HG02588 (cell line): ENCODE measurements around the gene ELMO1.

ENCODE experiments used
- ATAC-seq: cut with Tn5 transposase; IDR thresholded peaks from one replicate; pipeline ENCODE4 v1.9.1; 2021; ENCODE audit warnings: mild to moderate bottlenecking, moderate library complexity; ENCODE audit not compliant: unreplicated experiment

ELMO1 gene

GRCh38 chr7:37039131-37039749 lies 409.4 kb downstream of the ELMO1 start:
- no peak for ATAC-seq

GRCh38 chr7:37038706-37039105 lies 410.0 kb downstream of the ELMO1 start:
- no peak for ATAC-seq

- no peak for ATAC-seq
Measured at GRCh38 chr7:37037286-37037685, 411.4 kb downstream of the ELMO1 start.

GRCh38 chr7:37035631-37036030 lies 413.0 kb downstream of the ELMO1 start:
- ATAC-seq: no peak

- ATAC-seq: no peak
Measured at GRCh38 chr7:37033141-37033540, 415.5 kb downstream of the ELMO1 start.

GRCh38 chr7:37032258-37032601 lies 416.4 kb downstream of the ELMO1 start:
- ATAC-seq: no peak

- no peak for ATAC-seq
Measured at GRCh38 chr7:37031571-37032257, 416.9 kb downstream of the ELMO1 start.

- ATAC-seq: no peak
Measured at GRCh38 chr7:37028909-37029440, 419.7 kb downstream of the ELMO1 start.

GRCh38 chr7:37027557-37028341 lies 420.9 kb downstream of the ELMO1 start:
- ATAC-seq: no peak

GRCh38 chr7:37027104-37027503 lies 421.6 kb downstream of the ELMO1 start:
- ATAC-seq: no peak

- ATAC-seq: no peak
Measured at GRCh38 chr7:37018954-37019353, 429.7 kb downstream of the ELMO1 start.

- ATAC-seq: no peak
Measured at GRCh38 chr7:37016064-37016878, 432.4 kb downstream of the ELMO1 start.

- ATAC-seq: no peak
Measured at GRCh38 chr7:37015353-37016034, 433.2 kb downstream of the ELMO1 start.

- no peak for ATAC-seq
Measured at GRCh38 chr7:37013771-37014170, 434.9 kb downstream of the ELMO1 start.

GRCh38 chr7:37011151-37011890 lies 437.3 kb downstream of the ELMO1 start:
- no peak for ATAC-seq

GRCh38 chr7:37009125-37009675 lies 439.5 kb downstream of the ELMO1 start:
- ATAC-seq: no peak

- no peak for ATAC-seq
Measured at GRCh38 chr7:37007691-37008090, 441.0 kb downstream of the ELMO1 start.

- ATAC-seq: no peak
Measured at GRCh38 chr7:37007268-37007667, 441.4 kb downstream of the ELMO1 start.

GRCh38 chr7:37006764-37007163 lies 441.9 kb downstream of the ELMO1 start:
- ATAC-seq: no peak
